Smooth muscle cell (in vitro differentiated cells): ENCODE data around the gene TRIP13. TPM values are rescaled to one million over a fixed set of nuclear protein-coding genes. Genes with fewer than 3 reads are reported as not detected.

Experiments
- DNase-seq: peaks from one replicate; lab custom pipeline; 2025; ENCODE audit not compliant: unreplicated experiment; lab: John Stamatoyannopoulos, UW
- H2AFZ ChIP-seq: fragments of 200-600 bp; sonication (generic); 2 replicates; pipeline ENCODE4 v1.6.0; 2016; ENCODE audit warnings: antibody characterized with exemption, low read depth, mild to moderate bottlenecking
- H3F3A ChIP-seq: fragments of 200-600 bp; sonication (generic); 2 replicates; pipeline ENCODE4 v1.6.0; 2017; ENCODE audit warnings: antibody characterized with exemption, low read depth
- H3K27ac ChIP-seq: fragments of 200-600 bp; sonication (generic); 2 replicates; pipeline ENCODE4 v1.5.1; 2016; ENCODE audit warnings: low read depth, mild to moderate bottlenecking
- H3K27me3 ChIP-seq: fragments of 200-600 bp; sonication (generic); 2 replicates; pipeline ENCODE4 v1.6.1; 2016; ENCODE audit warnings: low read depth, mild to moderate bottlenecking
- H3K36me3 ChIP-seq: fragments of 200-600 bp; sonication (generic); 2 replicates; pipeline ENCODE4 v1.5.1; 2016; ENCODE audit warnings: low read depth
- H3K4me1 ChIP-seq: fragments of 200-600 bp; sonication (generic); 2 replicates; pipeline ENCODE4 v1.5.1; 2016; ENCODE audit warnings: low read depth
- H3K4me2 ChIP-seq: fragments of 200-600 bp; sonication (generic); 2 replicates; pipeline ENCODE4 v1.6.0; 2016; ENCODE audit warnings: mild to moderate bottlenecking
- H3K4me3 ChIP-seq: fragments of 200-600 bp; sonication (generic); 2 replicates; pipeline ENCODE4 v1.5.1; 2016; ENCODE audit warnings: mild to moderate bottlenecking
- H3K79me2 ChIP-seq: fragments of 200-600 bp; sonication (generic); 2 replicates; pipeline ENCODE4 v1.6.0; 2016; ENCODE audit warnings: low read depth, mild to moderate bottlenecking
- H3K9ac ChIP-seq: fragments of 200-600 bp; sonication (generic); 2 replicates; pipeline ENCODE4 v1.6.0; 2016; ENCODE audit warnings: low read depth
- H3K9me3 ChIP-seq: fragments of 200-600 bp; sonication (generic); replicated peaks from 2 replicates; pipeline ENCODE4 v1.5.1; 2016; ENCODE audit warnings: low read depth
- H4K20me1 ChIP-seq: fragments of 200-600 bp; sonication (generic); 2 replicates; pipeline ENCODE4 v1.6.0; 2016; ENCODE audit warnings: low read depth
- CTCF ChIP-seq: fragments of 200-600 bp; sonication (generic); IDR thresholded peaks from 2 replicates; pipeline ENCODE4 v1.5.1; 2017; ENCODE audit warnings: borderline replicate concordance, mild to moderate bottlenecking, antibody characterized with exemption; ENCODE audit not compliant: insufficient read depth, poor library complexity, severe bottlenecking
- WGBS: methylation state at CpG from one replicate; pipeline ENCODE4 v1.1.7; 2016; ENCODE audit warnings: low lambda C conversion rate; 5-methylcytosine and 5-hydroxymethylcytosine counted together
- polyA plus RNA-seq: library from polyadenylated mRNA; unstranded; fragments of >200 nt; fragmentation: Nextera tagmentation; extraction: Ambion mirVana; gene quantifications from 2 replicates; pipeline ENCODE4 v1.2.1, GENCODE V29; 2016
- total RNA-seq: library from RNA; depleted of rRNA; stranded (reverse); fragments of >200 nt; gene quantifications from 2 replicates; pipeline ENCODE4 v1.2.3, GENCODE V29; 2014

The TRIP13 gene
- total and polyA plus RNA-seq, 2 experiments from 2014 or later = 8.4 to 12.0 TPM

GRCh38 chr5:949275-949543, 56.5 kb downstream of the TRIP13 start:
- DNase-seq = no peak
- Histone ChIP-seq H3K4me2 (no peak overlapping the region), H3K27me3 (no peaks in the 10 kb centered on the region), H3K9ac (no peak overlapping the region), H3K36me3 (no peaks in the 10 kb centered on the region), H3F3A (no peaks in the 10 kb centered on the region), H3K9me3 (no peaks in the 10 kb centered on the region), H3K4me3 (no peak overlapping the region), H4K20me1 (no peaks in the 10 kb centered on the region), H3K27ac (no peak overlapping the region), H3K79me2 (no peaks in the 10 kb centered on the region), H2AFZ (no peak overlapping the region), H3K4me1 (peaks cover 6% of the 10 kb centered on the region)
- no peak for TF ChIP-seq CTCF
- WGBS = 93% methylated on average over 5 of the region's 5 CpGs

- H3K27me3 ChIP-seq = no peaks in the 10 kb centered on the region
- WGBS = 95% methylated on average over 17 of the region's 17 CpGs
Measured at GRCh38 chr5:949815-950560, 57.3 kb downstream of the TRIP13 start.

GRCh38 chr5:951940-952596, 59.4 kb downstream of the TRIP13 start:
- 93% methylated on average over 16 of the region's 16 CpGs for WGBS
- no peaks in the 10 kb centered on the region for H3F3A ChIP-seq
- TF ChIP-seq CTCF = no peak
- H3K9ac ChIP-seq = no peak overlapping the region
- H3K79me2 ChIP-seq = no peaks in the 10 kb centered on the region
- no peak overlapping the region for H3K4me2 ChIP-seq
- no peaks in the 10 kb centered on the region for H4K20me1 ChIP-seq
- no peak for DNase-seq
- H2AFZ ChIP-seq = no peak overlapping the region
- no peak overlapping the region for H3K27ac ChIP-seq
- H3K4me1 ChIP-seq = peaks cover 3% of the 10 kb centered on the region
- no peaks in the 10 kb centered on the region for H3K27me3 ChIP-seq
- no peaks in the 10 kb centered on the region for H3K9me3 ChIP-seq
- no peaks in the 10 kb centered on the region for H3K36me3 ChIP-seq
- no peak overlapping the region for H3K4me3 ChIP-seq

More at GRCh38 chr5:949815-950560, 57.3 kb downstream of the TRIP13 start:
- DNase-seq = no peak
- Histone ChIP-seq H3K9ac (no peak overlapping the region), H3K4me1 (peaks cover 6% of the 10 kb centered on the region), H3F3A (no peaks in the 10 kb centered on the region), H3K27ac (no peak overlapping the region), H3K9me3 (no peaks in the 10 kb centered on the region), H2AFZ (no peak overlapping the region), H3K4me3 (no peak overlapping the region), H3K79me2 (no peaks in the 10 kb centered on the region), H3K36me3 (no peaks in the 10 kb centered on the region), H3K4me2 (no peak overlapping the region), H4K20me1 (no peaks in the 10 kb centered on the region)
- no peak for TF ChIP-seq CTCF
